K562 (cell line): ENCODE measurements around the gene ASB15. TPM values are rescaled to one million over a fixed set of nuclear protein-coding genes. Genes with fewer than 3 reads are reported as not detected.

Source experiments
- CBX8 ChIP-seq: fragments of 200-600 bp; sonication (generic); IDR thresholded peaks from 2 replicates; pipeline ENCODE4 v1.6.1; 2012; ENCODE audit warnings: borderline replicate concordance, mixed run types, low read depth, mild to moderate bottlenecking, moderate library complexity, mixed read lengths, low read length, control low read depth, inconsistent platforms; ENCODE audit not compliant: poor library complexity, severe bottlenecking; ENCODE audit errors: extremely low read depth
- CREB5 ChIP-seq: fragments of 250-450 bp; sonication (Bioruptor Pico); IDR thresholded peaks from 2 replicates; pipeline ENCODE4 v1.5.0; 2020; ENCODE audit warnings: mild to moderate bottlenecking
- FOXA1 ChIP-seq: fragments of 450-650 bp; IDR thresholded peaks from 2 replicates; pipeline ENCODE4 v1.6.1; 2016; ENCODE audit warnings: mild to moderate bottlenecking, borderline replicate concordance
- MEF2A ChIP-seq: IDR thresholded peaks from 2 replicates; pipeline ENCODE4 v1.6.1; 2011; ENCODE audit warnings: low read depth, mild to moderate bottlenecking, low read length, moderate library complexity; ENCODE audit not compliant: control insufficient read depth
- MEIS2 ChIP-seq: fragments of 450-650 bp; IDR thresholded peaks from 2 replicates; pipeline ENCODE4 v1.6.1; 2014; ENCODE audit warnings: mild to moderate bottlenecking; ENCODE audit not compliant: partially characterized antibody
- NBN ChIP-seq: fragments of 450-650 bp; IDR thresholded peaks from 2 replicates; pipeline ENCODE4 v1.6.1; 2016; ENCODE audit warnings: low read depth, mild to moderate bottlenecking
- NCOA1 ChIP-seq: fragments of 450-650 bp; IDR thresholded peaks from 2 replicates; pipeline ENCODE4 v1.6.1; 2016; ENCODE audit warnings: low read depth
- POLR2G ChIP-seq: fragments of 200-400 bp; formaldehyde crosslinking; IDR thresholded peaks from 2 replicates; pipeline ENCODE4 v1.6.1; 2017; ENCODE audit warnings: low read depth, mild to moderate bottlenecking, antibody characterized with exemption, low read length, moderate library complexity
- POU5F1 ChIP-seq: fragments of 150-350 bp; IDR thresholded peaks from 2 replicates; pipeline ENCODE4 v1.6.1; 2014; ENCODE audit warnings: borderline replicate concordance, low read length, low read depth, mild to moderate bottlenecking; ENCODE audit not compliant: partially characterized antibody
- RBM14 ChIP-seq: fragments of 200-400 bp; formaldehyde crosslinking; IDR thresholded peaks from 2 replicates; pipeline ENCODE4 v1.6.1; 2018; ENCODE audit warnings: low read depth, mild to moderate bottlenecking, low read length, moderate library complexity, borderline replicate concordance; ENCODE audit not compliant: insufficient read depth
- RBM22 ChIP-seq: fragments of 200-400 bp; formaldehyde crosslinking; IDR thresholded peaks from 2 replicates; pipeline ENCODE4 v1.6.1; 2018; ENCODE audit warnings: low read length, low read depth; ENCODE audit not compliant: poor library complexity, severe bottlenecking
- SMAD3 ChIP-seq: fragments of 450-650 bp; formaldehyde crosslinking; conservative IDR thresholded peaks from 2 replicates; pipeline ENCODE4 v1.4.0; 2020; ENCODE audit warnings: mild to moderate bottlenecking
- SMARCA5 ChIP-seq: fragments of 450-650 bp; IDR thresholded peaks from 2 replicates; pipeline ENCODE4 v1.6.1; 2016
- U2AF1 ChIP-seq: fragments of 200-400 bp; formaldehyde crosslinking; optimal IDR thresholded peaks from 2 replicates; pipeline ENCODE3; 2017; ENCODE audit warnings: mild to moderate bottlenecking, low read depth, low read length, moderate library complexity
- ZKSCAN3 ChIP-seq: fragments of 250-450 bp; sonication (Bioruptor Pico); IDR thresholded peaks from 2 replicates; pipeline ENCODE4 v1.4.0; 2020
- ZNF24 ChIP-seq: fragments of 450-650 bp; IDR thresholded peaks from 2 replicates; pipeline ENCODE4 v1.6.1; 2016
- ZNF263 ChIP-seq: sonication (generic); formaldehyde crosslinking; IDR thresholded peaks from 2 replicates; pipeline ENCODE4 v1.8.0; 2022; ENCODE audit warnings: mild to moderate bottlenecking, missing genetic modification reagents, borderline replicate concordance
- ZNF449 ChIP-seq: fragments of 250-450 bp; sonication (Bioruptor Pico); IDR thresholded peaks from 2 replicates; pipeline ENCODE4 v1.8.0; 2022; ENCODE audit warnings: moderate library complexity, mild to moderate bottlenecking, inconsistent platforms
- ZNF696 ChIP-seq: fragments of 250-450 bp; sonication (Bioruptor Pico); conservative IDR thresholded peaks from 2 replicates; pipeline ENCODE4 v1.4.0; 2020; ENCODE audit warnings: mild to moderate bottlenecking, moderate library complexity
- ZNF76 ChIP-seq: fragments of 250-450 bp; sonication (Bioruptor Pico); IDR thresholded peaks from 2 replicates; pipeline ENCODE4 v1.4.0; 2020; ENCODE audit warnings: mild to moderate bottlenecking, moderate library complexity, borderline replicate concordance
- polyA plus RNA-seq, 8 experiments: library from polyadenylated mRNA; depleted of rRNA in 4 of 8; stranded (reverse) in 5 of 8; unstranded in 3 of 8; fragments of >200 nt; fragmentation: Nextera tagmentation in 2 of 8; fragmentation: Illumina TruSeq in 1 of 8; extraction: Ambion mirVana in 2 of 8; extraction: Trizol in 1 of 8; gene quantifications; 2 replicates each; pipeline versions ENCODE4 v1.2.1 to v1.2.3, GENCODE V29; 2011 to 2014; ENCODE audit warnings: inconsistent platforms in 1 of 8, missing spikeins in 1 of 8
- total RNA-seq, 7 experiments: library from RNA; depleted of rRNA in 6 of 7; stranded (reverse); fragments of >200 nt in 6 of 7; fragmentation: Illumina TruSeq in 2 of 7; extraction: Trizol in 2 of 7; gene quantifications; 2 replicates each; pipeline versions ENCODE4 v1.2.1 to v1.2.3, GENCODE V29; 2011 to 2021; ENCODE audit warnings: low replicate concordance in 1 of 7
- TF ChIP-seq, protein P1 (sequence below): IDR thresholded peaks from 2 replicates; pipeline ENCODE4 v1.6.1; 2016; ENCODE audit warnings: missing genetic modification characterization, missing compliant biosample characterization
- TF ChIP-seq, protein P2 (sequence below): fragments of 150-350 bp; conservative IDR thresholded peaks from 2 replicates; pipeline ENCODE4 v1.6.1; 2014; ENCODE audit warnings: low read length

ASB15 gene
- total and polyA plus RNA-seq, 9 of the 15 experiments (the other 6 are each of a cell fraction or from before 2014, with no cell fraction given), result 0.03 to 0.14 (median 0.04) TPM; not detected in 3

- no peak for TF ChIP-seq CBX8
- no peak for TF ChIP-seq ZNF449
- no peak for TF ChIP-seq RBM14
- no peak for TF ChIP-seq ZNF263
- no peak; the same call in 1 of the 2 replicates for TF ChIP-seq SMARCA5
- no peak for TF ChIP-seq FOXA1
- no peak for TF ChIP-seq ZKSCAN3
- TF ChIP-seq MEIS2, result no peak
- peak; percentile 69; the same call in 1 of the 2 replicates for TF ChIP-seq ZNF24
- TF ChIP-seq POU5F1, result no peak
- TF ChIP-seq, protein P1, sequence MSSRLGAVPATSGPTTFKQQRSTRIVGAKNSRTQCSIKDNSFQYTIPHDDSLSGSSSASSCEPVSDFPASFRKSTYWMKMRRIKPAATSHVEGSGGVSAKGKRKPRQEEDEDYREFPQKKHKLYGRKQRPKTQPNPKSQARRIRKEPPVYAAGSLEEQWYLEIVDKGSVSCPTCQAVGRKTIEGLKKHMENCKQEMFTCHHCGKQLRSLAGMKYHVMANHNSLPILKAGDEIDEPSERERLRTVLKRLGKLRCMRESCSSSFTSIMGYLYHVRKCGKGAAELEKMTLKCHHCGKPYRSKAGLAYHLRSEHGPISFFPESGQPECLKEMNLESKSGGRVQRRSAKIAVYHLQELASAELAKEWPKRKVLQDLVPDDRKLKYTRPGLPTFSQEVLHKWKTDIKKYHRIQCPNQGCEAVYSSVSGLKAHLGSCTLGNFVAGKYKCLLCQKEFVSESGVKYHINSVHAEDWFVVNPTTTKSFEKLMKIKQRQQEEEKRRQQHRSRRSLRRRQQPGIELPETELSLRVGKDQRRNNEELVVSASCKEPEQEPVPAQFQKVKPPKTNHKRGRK (tag), result no peak
- no peak for TF ChIP-seq U2AF1
- TF ChIP-seq MEF2A, result no peak
- no peak for TF ChIP-seq POLR2G
- TF ChIP-seq, protein P2, sequence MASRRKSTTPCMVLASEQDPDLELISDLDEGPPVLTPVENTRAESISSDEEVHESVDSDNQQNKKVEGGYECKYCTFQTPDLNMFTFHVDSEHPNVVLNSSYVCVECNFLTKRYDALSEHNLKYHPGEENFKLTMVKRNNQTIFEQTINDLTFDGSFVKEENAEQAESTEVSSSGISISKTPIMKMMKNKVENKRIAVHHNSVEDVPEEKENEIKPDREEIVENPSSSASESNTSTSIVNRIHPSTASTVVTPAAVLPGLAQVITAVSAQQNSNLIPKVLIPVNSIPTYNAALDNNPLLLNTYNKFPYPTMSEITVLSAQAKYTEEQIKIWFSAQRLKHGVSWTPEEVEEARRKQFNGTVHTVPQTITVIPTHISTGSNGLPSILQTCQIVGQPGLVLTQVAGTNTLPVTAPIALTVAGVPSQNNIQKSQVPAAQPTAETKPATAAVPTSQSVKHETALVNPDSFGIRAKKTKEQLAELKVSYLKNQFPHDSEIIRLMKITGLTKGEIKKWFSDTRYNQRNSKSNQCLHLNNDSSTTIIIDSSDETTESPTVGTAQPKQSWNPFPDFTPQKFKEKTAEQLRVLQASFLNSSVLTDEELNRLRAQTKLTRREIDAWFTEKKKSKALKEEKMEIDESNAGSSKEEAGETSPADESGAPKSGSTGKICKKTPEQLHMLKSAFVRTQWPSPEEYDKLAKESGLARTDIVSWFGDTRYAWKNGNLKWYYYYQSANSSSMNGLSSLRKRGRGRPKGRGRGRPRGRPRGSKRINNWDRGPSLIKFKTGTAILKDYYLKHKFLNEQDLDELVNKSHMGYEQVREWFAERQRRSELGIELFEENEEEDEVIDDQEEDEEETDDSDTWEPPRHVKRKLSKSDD, result peak; percentile 72; the same call in 1 of the 2 replicates
- TF ChIP-seq ZNF696 (CRISPR knock-in tag), result no peak
- TF ChIP-seq ZNF76 (CRISPR knock-in tag), result no peak
- no peak for TF ChIP-seq NCOA1
- peak; percentile 52 for TF ChIP-seq NBN
- TF ChIP-seq RBM22, result no peak
- TF ChIP-seq SMAD3 (CRISPR knock-in tag), result no peak
- no peak for TF ChIP-seq CREB5
These were observed 23.0 kb downstream of the ASB15 start (continued) for GRCh38 chr7:123624527-123625183.
